22Rv1 (cell line): ENCODE data around the gene TMPRSS7.

Source experiments
- ZFX ChIP-seq: fragments of 450-650 bp; IDR thresholded peaks from 2 replicates; pipeline ENCODE4 v1.6.1; 2017; ENCODE audit warnings: antibody characterized with exemption, borderline replicate concordance
- TF ChIP-seq, protein P1 (sequence below): fragments of 450-650 bp; IDR thresholded peaks from 2 replicates; pipeline ENCODE4 v1.5.1; 2017; ENCODE audit warnings: mild to moderate bottlenecking

DNA sequence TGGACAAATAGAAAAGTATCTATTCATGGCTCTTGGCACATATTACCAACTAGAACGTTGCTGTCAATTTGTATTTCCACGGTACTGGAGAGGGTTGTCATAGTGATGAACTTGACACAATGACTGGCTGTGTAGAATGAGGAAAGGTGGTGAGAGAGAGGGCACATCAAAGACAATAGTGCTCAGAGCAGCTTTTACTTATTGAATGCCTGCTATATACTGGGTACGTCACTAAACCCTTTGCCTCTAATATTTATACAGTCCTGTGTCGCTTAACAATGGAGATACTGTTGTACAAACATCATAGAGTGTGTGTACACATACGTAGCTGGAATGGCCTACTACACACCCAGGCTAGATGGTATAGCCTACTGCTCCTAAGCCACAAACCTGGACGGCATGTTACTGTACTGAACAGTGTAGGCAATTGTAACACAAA is 8.3 kb downstream of the TMPRSS7 start:
- TF ChIP-seq, protein P1, sequence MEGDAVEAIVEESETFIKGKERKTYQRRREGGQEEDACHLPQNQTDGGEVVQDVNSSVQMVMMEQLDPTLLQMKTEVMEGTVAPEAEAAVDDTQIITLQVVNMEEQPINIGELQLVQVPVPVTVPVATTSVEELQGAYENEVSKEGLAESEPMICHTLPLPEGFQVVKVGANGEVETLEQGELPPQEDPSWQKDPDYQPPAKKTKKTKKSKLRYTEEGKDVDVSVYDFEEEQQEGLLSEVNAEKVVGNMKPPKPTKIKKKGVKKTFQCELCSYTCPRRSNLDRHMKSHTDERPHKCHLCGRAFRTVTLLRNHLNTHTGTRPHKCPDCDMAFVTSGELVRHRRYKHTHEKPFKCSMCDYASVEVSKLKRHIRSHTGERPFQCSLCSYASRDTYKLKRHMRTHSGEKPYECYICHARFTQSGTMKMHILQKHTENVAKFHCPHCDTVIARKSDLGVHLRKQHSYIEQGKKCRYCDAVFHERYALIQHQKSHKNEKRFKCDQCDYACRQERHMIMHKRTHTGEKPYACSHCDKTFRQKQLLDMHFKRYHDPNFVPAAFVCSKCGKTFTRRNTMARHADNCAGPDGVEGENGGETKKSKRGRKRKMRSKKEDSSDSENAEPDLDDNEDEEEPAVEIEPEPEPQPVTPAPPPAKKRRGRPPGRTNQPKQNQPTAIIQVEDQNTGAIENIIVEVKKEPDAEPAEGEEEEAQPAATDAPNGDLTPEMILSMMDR, result no peak
- no peak for TF ChIP-seq ZFX
